Measurements from ENCODE around the gene ULK4. TPM values are rescaled to one million over a fixed set of nuclear protein-coding genes. Genes with fewer than 3 reads are reported as not detected.

Gene ULK4
- total RNA-seq, 2 experiments from 2014 or later: 6.8 to 6.9 TPM

- intact Hi-C loops (cut with micrococcal nuclease): no loop called here
- CTCF ChIA-PET: no interaction called here
- H3K9me3 Mint-ChIP-seq: no peaks in the 10 kb centered on the region
- H3K27ac Mint-ChIP-seq: peak overlapping the region; percentile 35
- no peak for TF ChIP-seq CTCF (IDR thresholded peaks at IDR 0.05)
- no peak for ATAC-seq
- POLR2A ChIA-PET: no interaction called here
- no peak overlapping the region for H3K4me3 Mint-ChIP-seq
- H3K4me1 Mint-ChIP-seq (ENCODE audit: low read depth): peaks cover 66% of the 10 kb centered on the region
- H3K36me3 Mint-ChIP-seq (ENCODE audit: low read depth): peaks cover 38% of the 10 kb centered on the region
- H3K27me3 Mint-ChIP-seq: no peaks in the 10 kb centered on the region
- no peak for DNase-seq
These were observed 740.8 kb downstream of the ULK4 start for GRCh38 chr3:41220906-41221677.

GRCh38 chr3:41219424-41219823 is 742.5 kb downstream of the ULK4 start:
- Mint-ChIP-seq H3K36me3 (ENCODE audit: low read depth) (peaks cover 23% of the 10 kb centered on the region), H3K9me3 (no peaks in the 10 kb centered on the region), H3K4me1 (ENCODE audit: low read depth) (peaks cover 81% of the 10 kb centered on the region), H3K27ac (peak overlapping the region; percentile 23), H3K4me3 (no peak overlapping the region), H3K27me3 (no peaks in the 10 kb centered on the region)
- intact Hi-C loops (cut with micrococcal nuclease): no loop called here
- ATAC-seq (no peak), DNase-seq (no peak)
- TF ChIP-seq CTCF (IDR thresholded peaks at IDR 0.05): no peak
- ChIA-PET POLR2A (interaction anchor here (0.7 to 2.2 kb wide), 3 partner anchors 17 to 637 kb away, joined by 3 to 7 read pairs (median 5); partner anchors contain the start of gene CTNNB1), CTCF (no interaction called here)

GRCh38 chr3:41216993-41217392 is 744.9 kb downstream of the ULK4 start:
- ChIA-PET CTCF (interaction anchor here (0.9 to 1.8 kb wide), 2 partner anchors 18 to 26 kb away, joined by 3 to 7 read pairs; partner anchors contain the start of gene CTNNB1), POLR2A (interaction anchor here (0.6 to 1.9 kb wide), 3 partner anchors 9 to 18 kb away, joined by 3 to 8 read pairs (median 3); partner anchors contain the start of gene CTNNB1)
- peaks cover 87% of the 10 kb centered on the region for H3K4me1 Mint-ChIP-seq (ENCODE audit: low read depth)
- no peak for TF ChIP-seq CTCF (IDR thresholded peaks at IDR 0.05)
- ATAC-seq: no peak
- no peaks in the 10 kb centered on the region for H3K9me3 Mint-ChIP-seq
- H3K36me3 Mint-ChIP-seq (ENCODE audit: low read depth): peaks cover 17% of the 10 kb centered on the region
- no peak overlapping the region for H3K4me3 Mint-ChIP-seq
- intact Hi-C loops (cut with micrococcal nuclease): no loop called here
- no peaks in the 10 kb centered on the region for H3K27me3 Mint-ChIP-seq
- H3K27ac Mint-ChIP-seq: peak overlapping the region; percentile 80
- DNase-seq: no peak

- CTCF ChIA-PET: interaction anchor here (0.9 to 1.8 kb wide), 2 partner anchors 17 to 25 kb away, joined by 3 to 7 read pairs; partner anchors contain the start of gene CTNNB1
- H3K27ac Mint-ChIP-seq: no peak overlapping the region
These were observed 745.5 kb downstream of the ULK4 start for GRCh38 chr3:41216422-41216821.

More at GRCh38 chr3:41216422-41216821, 745.5 kb downstream of the ULK4 start:
- no peak for ATAC-seq
- Mint-ChIP-seq H3K36me3 (ENCODE audit: low read depth) (peaks cover 17% of the 10 kb centered on the region), H3K4me1 (ENCODE audit: low read depth) (peaks cover 87% of the 10 kb centered on the region), H3K4me3 (no peak overlapping the region), H3K27me3 (no peaks in the 10 kb centered on the region), H3K9me3 (no peaks in the 10 kb centered on the region)
- POLR2A ChIA-PET: interaction anchor here (1.2 to 1.9 kb wide), 2 partner anchors 17 to 19 kb away, joined by 3 to 8 read pairs; partner anchors contain the start of gene CTNNB1
- DNase-seq: no peak
- no peak for TF ChIP-seq CTCF (IDR thresholded peaks at IDR 0.05)
- intact Hi-C loops (cut with micrococcal nuclease): no loop called here

All from activated CD8-positive, alpha-beta T cell treated with anti-CD3 and anti-CD28 coated beads for 36 hours (primary cell).